Hematopoietic multipotent progenitor cell treated with erythropoietin and hydrocortisone succinate and interleukin-3 and kit ligand, for 17 days (in vitro differentiated cells): ENCODE measurements around the gene PAFAH1B1.

Experiments used
- DNase-seq: peaks from one replicate; pipeline ENCODE4 v3.0.0-alpha.2; 2015; ENCODE audit warnings: low spot score

Gene PAFAH1B1

GRCh38 chr17:2704031-2704889, 110.8 kb downstream of the PAFAH1B1 start:
- DNase-seq, result no peak

GRCh38 chr17:2704890-2705248, 111.4 kb downstream of the PAFAH1B1 start:
- no peak for DNase-seq

DNA sequence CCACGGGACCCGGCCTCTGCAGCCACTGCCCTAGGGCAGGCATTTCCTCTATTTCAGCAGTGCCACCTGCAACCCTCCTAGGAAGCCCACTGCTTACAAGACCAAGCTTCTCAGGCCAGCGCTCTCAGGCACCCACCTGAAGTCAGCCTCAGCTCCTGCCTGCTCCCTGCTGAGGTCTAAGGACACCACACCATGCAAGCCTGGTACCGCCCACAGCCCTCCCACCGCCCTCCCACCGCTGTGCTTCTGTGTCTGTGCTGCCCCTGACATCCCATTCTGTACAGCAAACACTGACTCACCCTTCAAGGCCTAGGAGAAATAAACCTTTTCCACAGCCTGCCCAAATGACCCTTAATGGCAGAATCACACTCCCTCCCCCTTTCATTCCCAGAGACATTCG, 111.8 kb downstream of the PAFAH1B1 start:
- DNase-seq, result no peak

GRCh38 chr17:2705888-2706795, 112.7 kb downstream of the PAFAH1B1 start:
- DNase-seq, result no peak

DNA sequence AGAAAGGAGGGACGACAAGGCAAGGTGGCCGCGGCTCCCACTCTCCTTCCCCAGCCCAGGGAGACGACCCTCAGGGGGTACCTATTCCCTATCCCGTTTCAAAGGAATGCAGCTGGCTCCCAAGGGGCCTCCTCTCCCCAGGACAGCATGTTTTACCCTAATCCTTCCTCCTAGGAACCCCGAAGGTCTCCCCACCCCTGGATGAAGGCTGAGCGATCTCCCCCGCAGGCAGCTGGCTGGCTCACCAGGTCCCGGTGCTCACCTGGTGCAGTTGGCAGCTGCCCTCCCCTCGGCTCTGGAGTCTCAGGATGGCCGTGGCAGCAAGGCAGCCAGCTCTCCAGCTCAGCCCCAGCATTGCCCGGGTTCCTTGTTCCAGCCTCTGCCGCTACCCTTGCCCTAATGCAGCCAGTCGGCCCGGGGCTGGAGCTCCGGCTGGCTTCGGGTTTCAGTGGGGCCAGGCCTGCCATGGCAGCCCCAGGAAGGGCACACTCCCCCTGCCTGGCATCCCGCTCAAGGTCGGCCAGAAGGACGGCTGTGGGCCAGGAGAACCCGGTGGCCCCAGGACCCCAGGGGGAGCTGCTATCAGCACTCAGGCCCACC, 113.6 kb downstream of the PAFAH1B1 start:
- no peak for DNase-seq

GRCh38 chr17:2707721-2708584, 114.5 kb downstream of the PAFAH1B1 start:
- peak; percentile 24 for DNase-seq

GRCh38 chr17:2708585-2709182, 115.2 kb downstream of the PAFAH1B1 start:
- no peak for DNase-seq

DNA sequence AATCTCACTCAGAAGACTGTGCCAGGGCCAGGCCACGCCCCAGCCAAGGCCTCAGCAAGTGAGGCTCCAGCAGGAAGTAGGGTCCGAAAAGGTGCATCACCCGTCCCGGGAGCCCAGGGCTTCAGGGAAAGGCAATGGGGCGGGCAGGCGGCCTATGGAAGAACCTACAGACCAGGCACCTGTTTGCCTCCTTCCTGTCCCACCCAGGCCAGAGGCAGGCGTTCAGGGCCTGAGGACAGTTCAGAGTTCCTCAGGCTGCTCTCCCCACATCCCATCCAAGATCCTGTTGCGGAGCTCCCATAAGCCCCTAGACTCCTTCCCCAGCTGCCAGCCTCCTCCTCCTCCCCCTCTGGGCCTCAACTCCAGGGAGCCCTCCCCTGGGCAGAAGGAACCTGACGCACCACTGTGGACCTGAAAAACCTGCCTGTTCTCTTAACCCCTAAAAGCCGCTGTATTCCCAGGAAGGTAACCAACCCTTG, 115.8 kb downstream of the PAFAH1B1 start:
- no peak for DNase-seq

GRCh38 chr17:2710071-2710802, 116.8 kb downstream of the PAFAH1B1 start:
- no peak for DNase-seq

- peak; percentile 20 for DNase-seq
Measured at GRCh38 chr17:2710803-2711607, 117.6 kb downstream of the PAFAH1B1 start.

- peak; percentile 98 for DNase-seq
Measured at GRCh38 chr17:2711608-2712299, 118.3 kb downstream of the PAFAH1B1 start, which contains the start of gene CLUH. Gene CLUH (minus strand): TSS chr17:2711764. CDS start chr17:2711661, 103 bp downstream.

DNA sequence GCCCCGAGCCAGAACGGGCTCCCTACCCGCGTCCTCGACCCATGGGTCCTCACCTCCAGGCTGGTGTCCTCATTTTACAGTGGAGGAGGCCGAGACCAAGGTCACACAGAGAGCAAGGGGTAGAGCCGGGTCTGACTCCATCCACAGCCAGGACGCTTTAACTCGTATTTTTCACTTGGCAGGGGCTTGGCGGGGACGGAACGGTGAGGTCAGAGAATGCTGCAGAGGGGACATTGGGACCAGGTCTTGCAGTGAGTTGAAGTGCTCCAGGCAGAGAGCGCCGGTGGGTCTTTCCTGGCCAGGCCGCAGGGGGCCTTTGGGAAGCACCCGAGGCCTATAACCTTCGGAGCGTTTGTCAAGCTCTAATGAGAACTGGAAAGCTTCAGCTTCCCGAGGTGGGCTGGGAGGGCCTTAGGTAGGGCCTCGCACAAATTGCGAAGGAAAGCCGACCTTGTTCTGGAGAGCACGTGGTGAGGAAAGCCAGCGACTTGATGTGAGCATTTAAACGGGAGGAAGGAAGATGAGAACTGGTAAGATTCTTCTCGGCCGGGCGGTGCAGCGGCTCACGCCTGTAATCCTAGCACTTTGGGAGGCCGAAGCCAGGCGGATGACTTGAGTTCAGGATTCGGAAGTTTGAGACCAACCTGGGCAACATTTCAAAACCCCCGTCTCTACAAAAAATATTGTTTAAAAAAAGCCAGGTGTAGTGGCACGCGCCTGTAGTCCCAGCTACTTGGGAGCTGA, 119.0 kb downstream of the PAFAH1B1 start:
- no peak for DNase-seq

DNA sequence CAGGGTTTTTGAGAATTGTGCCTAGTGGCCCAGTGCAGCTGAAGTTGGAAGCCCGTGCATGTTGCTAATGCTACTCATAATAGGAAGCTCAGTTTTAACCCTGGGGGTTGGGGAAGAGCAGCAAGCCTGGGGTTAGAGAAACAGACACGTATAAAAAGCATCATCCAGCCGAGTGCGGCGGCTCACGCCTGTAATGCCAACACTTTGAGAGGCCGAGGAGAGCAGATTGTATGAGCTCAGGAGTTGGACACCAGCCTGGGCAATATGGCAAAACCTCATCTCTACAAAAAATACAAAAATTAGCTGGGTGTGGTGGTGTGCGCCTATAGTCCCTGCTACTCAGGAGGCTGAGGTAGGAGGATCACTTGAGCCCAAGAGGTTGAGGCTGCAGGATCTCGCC, 120.4 kb downstream of the PAFAH1B1 start:
- no peak for DNase-seq

DNA sequence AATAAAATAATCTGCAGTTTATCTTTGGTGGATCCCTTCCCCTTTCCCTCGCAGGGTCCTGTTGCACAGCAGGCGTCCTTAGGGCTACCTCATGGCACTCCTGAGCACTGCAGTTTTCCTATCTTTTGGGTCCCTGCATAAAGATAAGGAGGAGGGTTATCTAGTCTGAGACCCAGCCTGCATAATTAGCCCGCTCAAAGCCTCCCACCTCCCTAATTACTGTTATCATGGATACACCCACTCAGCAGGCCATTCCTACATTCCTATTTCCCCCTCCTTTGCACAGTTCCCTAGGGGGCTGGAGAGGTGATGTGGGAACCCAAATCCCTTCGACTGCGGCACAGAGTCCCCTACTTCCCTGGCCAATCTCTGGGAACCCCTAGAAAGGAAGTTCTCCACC, 123.2 kb downstream of the PAFAH1B1 start:
- no peak for DNase-seq

DNA sequence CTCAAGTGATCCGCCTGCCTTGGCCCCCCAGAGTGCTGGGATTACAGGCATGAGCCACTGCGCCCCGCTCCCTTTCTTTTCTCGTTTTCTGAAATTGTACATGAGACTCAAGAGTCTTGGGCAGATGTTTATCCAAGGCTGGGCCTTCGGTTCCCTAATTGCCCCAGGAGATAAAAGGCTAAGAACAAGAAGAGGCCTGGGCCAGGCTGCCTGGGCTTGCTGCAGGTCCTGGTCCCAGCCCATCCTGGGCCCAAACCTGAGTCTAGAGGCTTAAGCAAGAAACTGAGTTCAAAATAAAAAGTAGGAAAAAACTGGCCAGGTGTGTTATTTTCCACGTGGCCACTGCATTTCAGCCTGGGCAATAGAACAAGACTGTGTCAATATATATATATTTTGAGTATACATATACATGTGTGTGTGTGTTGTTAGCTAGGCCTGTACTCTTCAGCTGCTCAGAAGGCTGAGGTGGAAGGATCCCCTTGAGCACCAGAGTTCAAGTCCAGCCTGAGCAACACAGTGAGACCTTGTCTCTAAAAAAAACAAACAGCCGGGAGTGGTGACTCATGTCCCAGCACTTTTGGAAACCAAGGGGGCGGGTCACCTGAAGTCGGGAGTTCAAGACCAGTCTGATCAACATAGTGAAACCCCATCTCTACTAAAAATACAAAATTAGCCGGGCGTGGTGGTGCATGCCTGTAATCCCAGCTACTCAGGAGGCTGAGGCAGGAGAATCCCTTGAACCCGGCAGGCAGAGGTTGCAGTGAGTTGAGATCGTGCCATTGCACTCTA, 124.9 kb downstream of the PAFAH1B1 start:
- DNase-seq, result no peak

GRCh38 chr17:2719861-2720260, 126.4 kb downstream of the PAFAH1B1 start:
- DNase-seq, result no peak

DNA sequence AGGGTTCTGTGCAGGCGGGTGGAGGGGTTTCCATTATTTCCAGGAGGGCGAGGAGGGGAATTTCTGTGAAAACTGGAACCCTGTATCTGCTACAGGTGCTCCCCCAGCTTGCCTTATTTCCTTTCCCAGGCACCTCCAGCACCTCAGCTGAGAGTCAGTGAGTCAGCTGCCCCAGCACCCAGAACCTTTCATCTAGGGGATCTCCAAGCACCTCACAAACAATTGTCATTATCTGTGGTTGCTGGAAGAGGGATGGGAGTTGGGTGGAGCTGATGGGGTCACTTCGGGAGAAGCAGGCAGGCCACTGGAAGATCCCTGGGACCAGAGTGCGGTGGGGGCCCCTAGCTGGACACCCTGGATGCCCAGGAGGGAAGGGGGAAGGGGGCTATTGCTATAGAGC, 128.1 kb downstream of the PAFAH1B1 start:
- no peak for DNase-seq
